Endothelial cell of hepatic sinusoid (primary cell): ENCODE measurements around the gene ZBTB7C.

ENCODE experiments used
- in situ Hi-C: cut with HindIII; loops from 2 replicates; pipeline ENCODE4 v1.10.0; 2017; ENCODE audit warnings: low sequenced_read_pairs

Gene ZBTB7C

DNA sequence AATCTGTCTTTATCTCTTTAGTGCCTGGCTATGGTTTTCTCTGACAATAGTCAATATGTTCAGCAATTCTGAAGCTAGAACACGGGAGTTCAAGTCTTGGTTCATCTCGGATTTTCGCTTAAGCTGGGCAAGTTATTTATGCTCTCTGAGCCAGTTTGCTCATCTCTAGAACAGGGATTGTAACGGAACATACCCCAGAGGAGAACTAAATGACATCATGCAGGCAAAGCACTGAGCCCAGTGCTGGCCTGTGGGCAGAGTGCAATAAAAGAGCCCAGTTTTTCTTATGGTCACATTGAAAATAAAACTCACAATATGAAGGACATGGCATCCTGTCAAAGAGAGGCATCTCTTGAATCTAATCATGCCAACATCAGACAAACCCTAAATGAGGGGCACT is 143.9 kb downstream of the ZBTB7C start:
- in situ Hi-C loops = no loop called here

DNA sequence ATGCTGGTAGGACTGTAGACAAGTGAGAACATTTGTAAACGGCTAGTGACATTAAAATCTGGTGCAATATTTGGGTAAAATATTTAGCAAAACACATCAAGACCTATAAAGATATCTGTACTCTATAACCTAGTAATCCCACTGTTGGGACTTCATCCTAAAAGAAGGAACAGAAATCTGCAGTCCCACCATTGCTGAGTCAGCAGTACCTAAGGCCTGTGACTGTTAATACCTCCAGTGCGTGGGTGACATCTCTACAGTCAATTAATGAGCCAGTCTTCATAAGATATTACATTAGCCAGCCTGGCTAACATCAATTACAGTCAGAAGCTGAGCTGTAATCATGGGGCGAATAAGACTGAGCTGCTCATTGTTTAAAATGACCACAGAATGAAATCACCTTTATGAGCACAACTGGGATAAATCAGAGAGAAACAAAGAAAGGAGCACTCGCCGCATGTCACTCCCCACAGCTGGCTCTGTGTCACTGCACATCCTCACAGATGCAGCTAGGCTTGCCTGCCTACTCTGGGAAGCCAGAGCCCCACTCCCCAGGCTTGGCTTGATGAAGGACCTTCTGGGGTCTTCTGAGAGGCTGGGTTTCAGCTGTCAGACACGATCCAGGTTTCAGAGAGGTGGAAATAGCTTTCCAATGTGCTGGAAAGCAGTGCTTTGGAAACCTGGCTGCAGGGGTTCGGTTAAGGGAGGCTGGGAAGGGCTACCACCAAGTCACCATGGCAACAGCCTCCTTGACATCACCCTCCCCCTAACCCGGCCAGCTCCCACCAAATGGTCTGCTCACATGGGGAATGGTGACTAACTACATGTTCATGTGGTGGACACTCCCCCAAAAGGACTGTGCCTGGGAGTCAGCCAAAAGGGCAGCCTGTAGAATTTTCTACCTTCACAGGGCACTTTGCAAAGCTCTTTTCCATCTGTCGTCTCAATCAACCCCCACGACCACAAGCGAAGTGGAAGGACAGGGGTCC is 145.0 kb downstream of the ZBTB7C start:
- in situ Hi-C loops = no loop called here

DNA sequence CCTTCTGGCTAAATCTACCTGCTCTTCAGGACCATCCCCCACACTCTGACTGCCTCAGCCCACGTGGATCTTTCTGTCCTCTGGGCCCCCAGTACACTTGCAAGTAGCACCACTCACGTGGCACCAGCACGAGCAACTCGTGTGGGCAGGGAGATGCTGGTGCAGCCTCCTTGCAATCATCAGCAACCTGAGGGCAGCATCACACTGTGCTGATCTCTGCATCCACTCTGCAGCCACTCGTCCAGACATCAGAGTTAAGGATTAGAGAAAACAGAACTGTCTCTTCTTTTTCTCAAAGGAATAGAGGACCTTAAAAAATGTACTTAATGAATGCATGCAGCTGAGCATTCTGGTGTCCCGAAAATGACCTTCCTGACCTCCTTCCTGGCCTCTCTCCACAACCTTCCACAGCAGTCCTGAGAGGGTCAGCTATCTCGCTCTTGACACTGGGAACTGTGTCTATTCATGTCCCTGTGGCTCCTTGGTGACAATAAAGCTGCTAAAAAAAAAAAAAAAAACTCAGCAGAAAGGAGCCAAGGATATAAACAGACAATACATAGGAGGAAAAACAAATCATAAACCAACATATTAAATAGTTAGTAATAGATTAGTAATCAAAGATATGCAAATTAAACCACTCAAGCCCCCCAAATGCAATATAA is 145.9 kb downstream of the ZBTB7C start:
- in situ Hi-C loops = no loop called here

DNA sequence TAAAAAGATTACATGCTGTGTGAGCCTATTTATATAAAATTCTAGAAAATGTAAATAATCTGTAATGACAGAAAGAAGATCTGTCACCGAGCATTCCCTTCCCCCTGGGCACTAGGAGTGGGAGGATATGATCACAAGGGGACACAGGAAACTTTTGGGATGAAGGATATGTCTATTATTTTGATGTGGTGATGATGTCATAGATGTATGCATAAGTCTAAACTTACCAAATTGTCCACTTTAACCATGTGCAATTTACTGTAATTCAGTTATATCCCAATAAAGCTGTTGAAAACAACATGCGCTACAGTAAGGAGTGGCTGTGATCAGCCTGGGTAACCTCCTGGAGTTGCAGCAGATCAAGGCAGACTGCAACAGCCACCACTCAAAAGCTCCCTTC is 148.9 kb downstream of the ZBTB7C start:
- in situ Hi-C loops = no loop called here

- in situ Hi-C loops = no loop called here
These were observed 152.3 kb downstream of the ZBTB7C start for GRCh38 chr18:48256848-48257247.

DNA sequence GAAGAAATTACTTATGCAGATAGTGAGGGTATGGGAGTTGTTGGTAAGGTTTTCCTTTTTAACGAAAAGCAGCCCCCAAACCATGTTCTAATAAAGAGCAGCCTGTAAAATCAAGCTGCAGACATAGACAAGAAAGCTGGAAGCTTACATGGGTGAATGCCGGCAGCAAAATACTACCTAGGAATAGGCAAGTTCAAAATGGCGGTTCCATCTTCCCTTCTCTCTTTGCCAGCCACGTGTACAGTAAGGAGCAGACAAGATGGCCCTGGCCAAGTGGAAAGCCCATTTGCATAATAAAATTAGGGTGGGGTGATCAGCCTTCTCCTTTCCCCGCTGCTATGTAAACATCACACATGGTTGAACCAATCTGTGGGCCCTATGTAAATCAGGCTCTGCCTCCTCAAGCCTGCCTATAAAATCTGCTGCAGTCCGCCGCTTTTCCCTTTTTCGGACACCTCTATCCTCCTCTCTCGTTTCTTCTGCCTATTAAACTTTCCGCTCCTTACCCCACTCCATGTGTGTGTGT is 155.0 kb downstream of the ZBTB7C start:
- in situ Hi-C loops = loop anchor here (5.0 kb wide), 1 partner anchor 38 kb away; no protein-coding TSS in a partner anchor

DNA sequence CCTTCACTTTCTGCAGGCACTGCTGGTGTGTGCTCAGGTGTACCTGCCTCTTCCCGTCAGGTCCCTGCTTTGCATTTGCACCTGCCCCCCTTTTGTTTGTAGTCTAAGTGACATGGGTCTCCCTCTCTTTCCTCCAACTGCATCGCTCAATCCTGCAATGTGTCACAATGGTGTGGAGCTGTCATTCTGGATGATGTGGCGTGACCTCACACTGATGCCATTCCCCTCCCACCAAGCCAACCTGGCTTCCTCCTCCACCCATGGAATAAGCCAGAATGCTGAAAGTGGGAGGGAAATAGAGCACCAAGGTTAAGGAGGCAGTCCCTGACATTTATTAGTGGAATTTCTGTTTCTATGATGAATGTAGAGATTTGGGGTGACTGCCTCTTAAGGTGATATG is 156.7 kb downstream of the ZBTB7C start:
- in situ Hi-C loops = loop anchor here (5.0 kb wide), 1 partner anchor 40 kb away; no protein-coding TSS in a partner anchor

- in situ Hi-C loops = loop anchor here (5.0 kb wide), 1 partner anchor 41 kb away; no protein-coding TSS in a partner anchor
These were observed 158.3 kb downstream of the ZBTB7C start for GRCh38 chr18:48250918-48251317.

- in situ Hi-C loops = loop anchor here (5.0 kb wide), 1 partner anchor 42 kb away; no protein-coding TSS in a partner anchor
These were observed 158.7 kb downstream of the ZBTB7C start for GRCh38 chr18:48250362-48250907.

- in situ Hi-C loops = loop anchor here (5.0 to 25.0 kb wide), 2 partner anchors 42 to 187 kb away; no protein-coding TSS in a partner anchor
These were observed 159.3 kb downstream of the ZBTB7C start for GRCh38 chr18:48249854-48250253.

- in situ Hi-C loops = loop anchor here (25.0 kb wide), 1 partner anchor 193 kb away; no protein-coding TSS in a partner anchor
These were observed 164.7 kb downstream of the ZBTB7C start for GRCh38 chr18:48244530-48244929.

DNA sequence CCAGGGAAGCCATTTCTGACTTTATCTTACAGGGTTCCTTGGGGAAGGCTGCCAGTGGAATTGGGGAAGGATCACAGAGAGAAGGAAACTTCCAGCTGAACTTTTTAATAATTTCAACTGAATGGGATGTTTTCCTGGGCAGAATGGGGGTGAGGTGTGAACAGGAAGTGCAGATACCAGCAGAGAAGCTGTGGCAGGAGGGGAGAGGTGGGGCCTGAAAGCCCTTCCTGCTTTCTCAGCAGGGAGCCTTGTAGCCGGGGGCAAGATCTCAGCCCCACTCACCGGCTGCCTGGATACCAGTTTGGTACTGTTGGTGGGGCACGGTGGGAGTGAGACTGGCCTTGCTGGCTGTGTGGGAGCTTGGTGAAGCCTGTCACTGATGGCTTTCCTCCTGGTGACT is 170.5 kb downstream of the ZBTB7C start:
- in situ Hi-C loops = loop anchor here (25.0 kb wide), 1 partner anchor 199 kb away; no protein-coding TSS in a partner anchor

DNA sequence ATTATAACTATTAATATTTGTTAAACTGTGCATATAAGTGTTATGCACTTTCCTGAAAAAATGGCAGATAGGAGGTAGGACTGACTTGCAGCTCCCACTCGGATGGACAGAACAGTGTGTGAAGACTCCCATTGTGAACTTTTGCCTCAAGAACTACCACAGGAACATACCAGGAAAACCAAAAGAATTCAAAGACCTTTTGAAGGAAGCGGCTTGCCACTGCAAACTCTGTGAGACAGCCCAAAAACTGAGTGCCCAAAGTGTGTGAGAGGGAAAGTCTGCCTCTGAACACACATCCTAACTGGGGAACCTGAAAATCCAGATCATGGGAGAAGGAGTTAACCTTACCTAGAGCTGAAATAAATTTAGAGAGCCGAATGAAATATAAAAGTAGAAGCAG is 171.0 kb downstream of the ZBTB7C start:
- in situ Hi-C loops = loop anchor here (25.0 kb wide), 1 partner anchor 199 kb away; no protein-coding TSS in a partner anchor

DNA sequence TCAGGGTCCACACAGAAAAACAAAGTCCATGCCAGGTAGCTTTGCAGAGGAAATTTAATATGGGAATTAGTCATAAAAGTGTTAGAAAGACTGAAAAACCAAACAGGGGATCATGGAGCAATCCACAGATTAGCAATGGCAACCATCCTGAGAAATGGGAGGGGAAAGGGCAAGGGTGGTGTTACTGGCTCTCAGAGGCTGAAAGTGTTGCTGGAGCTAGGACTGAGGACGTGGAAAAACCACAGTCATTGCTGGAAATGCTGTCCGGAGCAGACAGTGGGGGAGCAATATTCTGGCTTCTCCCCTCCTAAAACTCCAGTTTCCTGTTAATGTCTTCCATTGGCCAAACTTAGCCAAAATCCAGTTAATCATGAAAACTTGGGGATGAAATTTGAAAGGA is 172.4 kb downstream of the ZBTB7C start:
- in situ Hi-C loops = loop anchor here (25.0 kb wide), 1 partner anchor 200 kb away; no protein-coding TSS in a partner anchor

DNA sequence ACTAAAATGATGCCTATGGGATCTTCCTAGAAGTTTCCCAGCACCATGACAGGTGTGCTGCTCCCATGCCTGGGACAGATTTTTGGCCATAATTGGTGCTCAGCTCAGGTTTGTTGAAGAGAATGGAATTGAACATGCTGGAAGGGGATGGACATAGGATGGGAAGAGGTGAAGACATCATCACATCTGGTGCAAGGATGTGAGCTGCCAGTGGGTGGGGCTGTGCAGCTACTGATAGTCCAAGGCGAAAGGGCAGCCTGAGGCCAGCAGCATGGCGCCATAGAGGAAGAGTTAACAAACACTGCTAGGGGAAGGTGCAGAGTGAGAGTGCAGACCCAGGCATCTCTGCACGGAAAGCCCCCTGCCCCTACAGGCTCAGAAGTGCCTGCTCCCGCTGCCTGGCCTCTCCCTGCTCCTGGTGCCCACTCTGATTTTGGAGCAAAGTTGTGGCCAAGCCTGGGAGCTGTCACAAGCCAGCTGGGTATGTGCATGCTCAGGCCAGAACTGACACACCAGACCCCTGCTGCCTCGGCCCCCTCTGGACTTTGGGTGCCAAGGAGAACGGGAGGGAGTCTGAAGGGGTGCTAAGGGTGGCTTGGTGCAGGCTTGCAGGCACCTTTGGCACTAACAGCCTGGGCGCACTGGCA is 178.6 kb downstream of the ZBTB7C start:
- in situ Hi-C loops = loop anchor here (5.0 to 25.0 kb wide), 3 partner anchors 63 to 207 kb away; no protein-coding TSS in a partner anchor

- in situ Hi-C loops = loop anchor here (25.0 kb wide), 1 partner anchor 208 kb away; no protein-coding TSS in a partner anchor
These were observed 179.6 kb downstream of the ZBTB7C start for GRCh38 chr18:48229552-48229981.

- in situ Hi-C loops = loop anchor here (25.0 kb wide), 1 partner anchor 208 kb away; no protein-coding TSS in a partner anchor
These were observed 180.3 kb downstream of the ZBTB7C start for GRCh38 chr18:48228841-48229240.

GRCh38 chr18:48228301-48228715 is 180.9 kb downstream of the ZBTB7C start:
- in situ Hi-C loops = loop anchor here (25.0 kb wide), 1 partner anchor 209 kb away; no protein-coding TSS in a partner anchor

GRCh38 chr18:48227206-48227605 is 182.0 kb downstream of the ZBTB7C start:
- in situ Hi-C loops = loop anchor here (25.0 kb wide), 1 partner anchor 210 kb away; no protein-coding TSS in a partner anchor

- in situ Hi-C loops = loop anchor here (25.0 kb wide), 1 partner anchor 211 kb away; no protein-coding TSS in a partner anchor
These were observed 182.8 kb downstream of the ZBTB7C start for GRCh38 chr18:48226401-48226800.
